Renal cortex interstitium (tissue), 11 donors: ENCODE data around the gene SYNPO. TPM values are rescaled to one million over a fixed set of nuclear protein-coding genes. Genes with fewer than 3 reads are reported as not detected.

Experiments
- DNase-seq, 11 donors: peaks; one replicate each; pipeline ENCODE4 v3.0.0-alpha.2; 2013; ENCODE audit warnings: low read depth in 9 of 11, low spot score in 4 of 11; ENCODE audit errors: extremely low read depth in 1 of 11
- polyA plus RNA-seq, 3 donors: library from polyadenylated mRNA; unstranded; fragments of 120-200 nt; gene quantifications; one replicate each; pipeline ENCODE4 v1.2.1, GENCODE V29; 2013; ENCODE audit not compliant: insufficient read length in 3 of 3

SYNPO gene
- polyA plus RNA-seq, 3 donors, result 89.8 to 111 (median 100) TPM

DNA sequence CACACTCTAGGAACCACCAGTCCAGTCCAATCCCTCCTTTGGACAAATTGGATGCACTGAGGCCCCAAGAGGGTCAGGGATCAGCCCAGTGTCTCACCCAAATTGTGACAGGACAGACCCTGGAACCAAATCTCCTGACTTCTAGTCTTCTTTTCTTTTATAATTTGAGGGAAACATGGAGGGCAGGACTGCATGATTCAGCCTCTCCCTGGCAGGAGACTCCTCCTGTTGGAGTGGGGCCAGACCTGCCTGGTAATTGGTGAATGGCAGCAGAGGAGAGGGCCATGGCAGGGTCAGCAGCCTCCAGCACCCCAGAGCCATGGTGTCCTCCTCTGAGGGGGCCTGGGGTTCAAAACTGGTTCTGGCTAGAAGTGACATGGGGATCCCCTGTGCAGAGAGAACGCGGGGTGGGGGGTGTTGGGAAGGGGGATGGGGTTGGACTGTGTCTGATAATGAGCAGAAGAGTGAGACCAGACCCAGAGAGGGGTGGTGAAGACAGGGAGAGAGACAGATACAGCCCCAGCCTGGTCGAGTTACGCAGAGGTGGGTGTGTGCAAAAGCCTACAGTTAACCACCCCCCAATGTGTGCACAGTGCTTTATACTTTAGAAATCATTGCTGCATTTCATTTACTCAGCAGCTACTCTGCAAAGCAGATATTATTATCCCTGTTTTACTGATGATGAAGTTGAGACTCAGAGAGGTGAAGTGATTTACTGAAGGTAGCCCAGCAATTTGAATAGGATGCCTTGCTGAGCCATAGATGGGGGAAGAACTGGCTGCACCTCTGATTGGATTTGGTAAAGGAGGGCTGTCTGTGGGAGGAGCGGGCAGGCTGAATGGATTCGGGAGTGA is 3.8 kb upstream of the SYNPO start:
- no peak for DNase-seq

GRCh38 chr5:150637245-150638052 is 3.0 kb upstream of the SYNPO start:
- DNase-seq, result peak in 3 of 11 donors; percentile 69 to 72 (median 69)

GRCh38 chr5:150638053-150638444 is 2.4 kb upstream of the SYNPO start:
- no peak for DNase-seq

GRCh38 chr5:150638488-150639376 is 1.7 kb upstream of the SYNPO start:
- DNase-seq, result no peak

- no peak for DNase-seq
These were observed 1.1 kb upstream of the SYNPO start for GRCh38 chr5:150639377-150639692.

GRCh38 chr5:150639751-150640150 is 709 bp upstream of the SYNPO start:
- no peak for DNase-seq

GRCh38 chr5:150641006-150641570 is 628 bp downstream of the SYNPO start:
- no peak for DNase-seq

DNA sequence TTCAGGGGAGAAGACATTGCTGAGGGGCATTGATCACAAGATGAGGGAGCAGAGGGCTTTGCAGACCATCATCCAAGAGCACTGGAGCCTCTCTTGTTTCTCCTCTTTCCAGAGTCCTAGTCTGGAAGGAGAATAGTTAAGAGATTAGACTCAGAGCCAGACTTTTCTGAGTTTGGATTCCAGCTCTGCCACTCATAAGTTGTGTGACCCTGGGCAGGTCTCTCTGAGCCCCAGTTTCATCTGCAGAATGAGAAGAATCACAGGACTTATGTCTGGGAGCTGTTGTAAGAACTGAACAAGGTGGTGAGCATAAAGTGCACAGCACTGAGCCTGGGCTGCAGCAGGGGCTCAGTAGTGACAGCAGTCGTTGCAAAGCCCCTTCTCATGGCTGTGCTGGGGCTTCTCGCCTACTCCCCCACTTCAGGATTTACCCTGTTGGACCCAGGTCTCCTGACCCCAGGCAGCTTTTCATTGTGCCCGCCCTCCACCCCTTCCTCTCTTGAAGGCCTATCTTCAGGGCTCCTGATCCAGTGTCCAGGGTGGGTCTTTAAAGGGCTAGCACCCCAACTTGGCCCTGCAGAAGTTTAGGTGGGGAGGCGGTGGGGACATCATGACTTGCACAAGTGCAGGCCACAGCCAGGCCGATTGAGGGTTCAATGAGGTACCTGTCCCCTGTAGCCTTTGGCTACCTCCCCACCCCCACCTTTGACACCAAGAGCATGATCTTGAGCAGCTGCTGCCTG is 1.5 kb downstream of the SYNPO start:
- no peak for DNase-seq

- DNase-seq, result peak in 8 of 11 donors; percentile 50 to 87 (median 70)
These were observed 2.1 kb downstream of the SYNPO start for GRCh38 chr5:150642567-150642927.

- no peak for DNase-seq
These were observed 2.7 kb downstream of the SYNPO start for GRCh38 chr5:150642991-150643710.

DNA sequence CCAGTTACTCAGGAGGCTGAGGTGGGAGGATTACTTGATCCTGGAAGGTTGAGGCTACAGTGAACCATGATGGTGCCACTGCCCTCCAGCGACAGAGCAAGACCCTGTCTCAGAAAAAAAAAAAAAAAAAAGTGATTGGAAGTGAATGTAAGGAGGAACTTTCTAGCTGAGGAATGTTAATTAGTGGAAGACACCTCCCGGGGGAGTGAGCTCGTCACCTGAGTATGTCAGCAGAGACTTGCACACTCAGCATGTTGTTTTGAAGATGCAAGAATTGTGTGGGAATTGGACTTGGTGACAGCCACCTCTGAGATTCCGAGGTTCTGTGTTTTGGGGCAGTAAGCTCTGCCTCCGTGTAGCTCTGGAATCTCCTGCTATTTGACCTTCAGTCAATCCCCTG is 3.6 kb downstream of the SYNPO start:
- no peak for DNase-seq

GRCh38 chr5:150644514-150644913 is 4.1 kb downstream of the SYNPO start:
- no peak for DNase-seq

GRCh38 chr5:150645070-150645700 is 4.7 kb downstream of the SYNPO start:
- DNase-seq, result peak in 7 of 11 donors; percentile 52 to 88 (median 64)

- DNase-seq, result no peak
These were observed 7.1 kb downstream of the SYNPO start for GRCh38 chr5:150647275-150648251.

- DNase-seq, result no peak
These were observed 8.0 kb downstream of the SYNPO start for GRCh38 chr5:150648294-150649107.
